ENCODE results near the gene DOCK9. TPM values are rescaled to one million over a fixed set of nuclear protein-coding genes. Genes with fewer than 3 reads are reported as not detected.
A peak's percentile ranks its signal among the peaks of the same experiment; 100 is the strongest.

DOCK9 gene
- total and polyA plus RNA-seq, 4 donors: 48.8 to 193 (median 133) TPM

- TF ChIP-seq, protein P1, sequence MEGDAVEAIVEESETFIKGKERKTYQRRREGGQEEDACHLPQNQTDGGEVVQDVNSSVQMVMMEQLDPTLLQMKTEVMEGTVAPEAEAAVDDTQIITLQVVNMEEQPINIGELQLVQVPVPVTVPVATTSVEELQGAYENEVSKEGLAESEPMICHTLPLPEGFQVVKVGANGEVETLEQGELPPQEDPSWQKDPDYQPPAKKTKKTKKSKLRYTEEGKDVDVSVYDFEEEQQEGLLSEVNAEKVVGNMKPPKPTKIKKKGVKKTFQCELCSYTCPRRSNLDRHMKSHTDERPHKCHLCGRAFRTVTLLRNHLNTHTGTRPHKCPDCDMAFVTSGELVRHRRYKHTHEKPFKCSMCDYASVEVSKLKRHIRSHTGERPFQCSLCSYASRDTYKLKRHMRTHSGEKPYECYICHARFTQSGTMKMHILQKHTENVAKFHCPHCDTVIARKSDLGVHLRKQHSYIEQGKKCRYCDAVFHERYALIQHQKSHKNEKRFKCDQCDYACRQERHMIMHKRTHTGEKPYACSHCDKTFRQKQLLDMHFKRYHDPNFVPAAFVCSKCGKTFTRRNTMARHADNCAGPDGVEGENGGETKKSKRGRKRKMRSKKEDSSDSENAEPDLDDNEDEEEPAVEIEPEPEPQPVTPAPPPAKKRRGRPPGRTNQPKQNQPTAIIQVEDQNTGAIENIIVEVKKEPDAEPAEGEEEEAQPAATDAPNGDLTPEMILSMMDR (IDR thresholded peaks at IDR 0.05; ENCODE audit: control extremely low read depth, extremely low read depth): no peak
- H3K4me1 ChIP-seq (ENCODE audit: control insufficient read depth in 5 of 5, insufficient read depth in 5 of 5, low read length in 5 of 5): peaks cover 0 to 12% (median 0%) of the 10 kb centered on the region in 5 donors
- H3K27ac ChIP-seq (ENCODE audit: low read depth in 1 of 2, low read length in 1 of 2): no peak overlapping the region
- no peaks in the 10 kb centered on the region for H3K36me3 ChIP-seq (ENCODE audit: control insufficient read depth in 4 of 4, insufficient read depth in 4 of 4, low read length in 4 of 4)
- no peak overlapping the region for H3K9ac ChIP-seq (ENCODE audit: insufficient read depth in 1 of 2, low read length in 2 of 2)
- WGBS, 2 donors: 75 to 84% methylated on average over 2 of the region's 2 CpGs
- H3K4me3 ChIP-seq: no peak overlapping the region
- ATAC-seq (ENCODE audit: insufficient read depth, low FRiP score) (no peak), DNase-seq (no peak)
- no peaks in the 10 kb centered on the region for H3K27me3 ChIP-seq (ENCODE audit: control insufficient read depth in 3 of 3, insufficient read depth in 3 of 3, low read length in 2 of 3)
- no peaks in the 10 kb centered on the region for H3K9me3 ChIP-seq (ENCODE audit: control insufficient read depth in 4 of 4, insufficient read depth in 3 of 4, low read length in 3 of 4)
These were observed 6.3 kb upstream of the DOCK9 start for GRCh38 chr13:98984118-98984517.

GRCh38 chr13:98983182-98983581 is 5.3 kb upstream of the DOCK9 start:
- Histone ChIP-seq H3K4me3 (no peak overlapping the region), H3K27me3 (ENCODE audit: control insufficient read depth in 3 of 3, insufficient read depth in 3 of 3, low read length in 2 of 3) (no peaks in the 10 kb centered on the region), H3K9me3 (ENCODE audit: control insufficient read depth in 4 of 4, insufficient read depth in 3 of 4, low read length in 3 of 4) (no peaks in the 10 kb centered on the region), H3K9ac (ENCODE audit: insufficient read depth in 1 of 2, low read length in 2 of 2) (no peak overlapping the region), H3K27ac (ENCODE audit: low read depth in 1 of 2, low read length in 1 of 2) (peak overlapping the region in 1 of 2 donors; percentile 8), H3K4me1 (ENCODE audit: control insufficient read depth in 5 of 5, insufficient read depth in 5 of 5, low read length in 5 of 5) (peaks cover 0 to 11% (median 4%) of the 10 kb centered on the region in 5 donors), H3K36me3 (ENCODE audit: control insufficient read depth in 4 of 4, insufficient read depth in 4 of 4, low read length in 4 of 4) (no peaks in the 10 kb centered on the region)
- ATAC-seq (ENCODE audit: insufficient read depth, low FRiP score) (no peak), DNase-seq (no peak)
- 80 to 89% methylated on average over 5 of the region's 5 CpGs for WGBS, 2 donors
- TF ChIP-seq, protein P1 (IDR thresholded peaks at IDR 0.05; ENCODE audit: control extremely low read depth, extremely low read depth): no peak

DNA sequence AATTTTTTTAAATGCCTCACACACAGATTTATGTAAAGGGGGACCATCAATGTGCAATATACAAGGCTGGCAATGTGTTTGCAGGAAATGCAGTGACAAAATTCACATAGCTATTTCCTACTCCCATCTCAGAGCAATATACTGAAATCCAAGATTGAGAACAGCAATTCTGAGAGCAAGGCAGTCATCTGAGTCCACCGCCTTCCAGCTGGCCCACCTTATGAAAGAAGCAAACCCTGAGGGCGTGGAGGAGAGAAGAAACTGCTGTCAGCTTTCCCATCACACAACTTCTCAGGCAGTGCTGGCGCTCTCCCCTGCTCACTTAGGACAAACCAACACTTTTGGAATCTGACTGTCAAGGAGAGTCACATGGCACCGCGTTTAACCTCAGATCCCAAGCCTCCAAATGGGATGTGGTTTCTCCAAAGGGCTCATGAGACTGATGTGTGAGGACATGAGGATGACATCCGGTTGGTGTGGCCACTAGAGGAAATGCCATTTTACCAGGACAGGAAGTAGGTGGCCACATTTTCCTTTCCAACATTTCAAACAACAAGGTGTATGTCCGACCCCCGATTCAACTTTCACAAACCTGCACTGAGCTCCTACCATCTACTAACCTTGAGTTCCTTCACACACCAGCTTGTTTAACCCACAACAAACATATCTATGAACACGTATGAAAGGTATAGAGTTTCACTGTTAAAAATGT is 3.7 kb upstream of the DOCK9 start:
- Histone ChIP-seq H3K4me3 (no peak overlapping the region), H3K4me1 (ENCODE audit: control insufficient read depth in 5 of 5, insufficient read depth in 5 of 5, low read length in 5 of 5) (peaks cover 0 to 22% (median 4%) of the 10 kb centered on the region in 5 donors), H3K9ac (ENCODE audit: insufficient read depth in 1 of 2, low read length in 2 of 2) (no peak overlapping the region), H3K9me3 (ENCODE audit: control insufficient read depth in 4 of 4, insufficient read depth in 3 of 4, low read length in 3 of 4) (no peaks in the 10 kb centered on the region), H3K27me3 (ENCODE audit: control insufficient read depth in 3 of 3, insufficient read depth in 3 of 3, low read length in 2 of 3) (no peaks in the 10 kb centered on the region), H3K27ac (ENCODE audit: low read depth in 1 of 2, low read length in 1 of 2) (peak overlapping the region in 1 of 2 donors; percentile 34), H3K36me3 (ENCODE audit: control insufficient read depth in 4 of 4, insufficient read depth in 4 of 4, low read length in 4 of 4) (no peaks in the 10 kb centered on the region)
- DNase-seq (no peak), ATAC-seq (ENCODE audit: insufficient read depth, low FRiP score) (no peak)
- TF ChIP-seq, protein P1 (IDR thresholded peaks at IDR 0.05; ENCODE audit: control extremely low read depth, extremely low read depth): no peak
- WGBS, 2 donors: 58 to 64% methylated on average over 9 of the region's 9 CpGs

Data from lung (tissue), 12 donors.